HCT116 (cell line): ENCODE data around the gene GPC4. TPM values are rescaled to one million over a fixed set of nuclear protein-coding genes. Genes with fewer than 3 reads are reported as not detected.

Experiments
- ATAC-seq: fragments of 200-7000 bp; cut with Tn5 transposase; 2 replicates; pipeline ENCODE4 v1.9.1; 2020; ENCODE audit warnings: mild to moderate bottlenecking, moderate library complexity
- BruUV-seq: library from RNA; stranded (reverse); fragments of 400-500 nt; replicated peaks from 2 replicates; lab custom pipeline; 2021; lab: Mats Ljungman, UMichigan
- CTCF ChIA-PET: fragments of 300-600 bp; sonication (Branson Sonifier 250); formaldehyde crosslinking; loops from one replicate; lab custom pipeline; 2021; ENCODE audit warnings: antibody characterized with exemption; lab: Charles Lee
- POLR2A ChIA-PET: fragments of 300-600, 350-600 bp; sonication (Branson Sonifier 250); formaldehyde crosslinking; loops from one replicate; lab custom pipeline; 2021; ENCODE audit warnings: antibody characterized with exemption; lab: Charles Lee
- RAD21 ChIA-PET, 2 experiments: fragments of 300-600 bp; sonication (Branson Sonifier 250); formaldehyde crosslinking; loops; one replicate each; lab custom pipeline; 2023; ENCODE audit warnings: low total read pairs in 2 of 2; ENCODE audit not compliant: uncharacterized antibody in 2 of 2, unreplicated experiment in 2 of 2, low non-redundant PET in 1 of 2; lab: Charles Lee
- DNase-seq: peaks from one replicate; pipeline ENCODE4 v3.0.0-alpha.2; 2010; ENCODE audit warnings: low read depth, low spot score
- H2AFZ ChIP-seq: fragments of 200-600 bp; shearing (Covaris generic), sonication (generic); 2 replicates; pipeline ENCODE4 v1.6.1; 2017; ENCODE audit warnings: low read depth, mixed run types, mixed read lengths, antibody characterized with exemption, low read length; ENCODE audit not compliant: poor library complexity, severe bottlenecking
- H3K27ac ChIP-seq: 2 replicates; pipeline ENCODE4 v1.5.1; 2012; ENCODE audit warnings: low read depth, low read length
- H3K27me3 ChIP-seq: fragments of 200-600 bp; sonication (generic); 2 replicates; pipeline ENCODE4 v1.6.1; 2016; ENCODE audit warnings: mixed run types, low read length, mixed read lengths; ENCODE audit not compliant: insufficient read depth
- H3K36me3 ChIP-seq, 2 experiments: fragments of 200-500 bp in 1 of 2; fragments of 200-600 bp in 1 of 2; sonication (Bioruptor generic) in 1 of 2; sonication (generic) in 1 of 2; 2 replicates each; pipeline versions ENCODE4 v1.5.1 to v1.6.1; 2014 to 2016; ENCODE audit warnings: low read length in 2 of 2, inconsistent platforms in 1 of 2, mixed read lengths in 1 of 2, mixed run types in 1 of 2; ENCODE audit not compliant: insufficient read depth in 2 of 2, control insufficient read depth in 1 of 2
- H3K4me1 ChIP-seq, 2 experiments: fragments of 200-600 bp in 1 of 2; sonication (generic) in 1 of 2; 2 replicates each; pipeline versions ENCODE4 v1.5.1 to v1.6.1; 2012 to 2017; ENCODE audit warnings: low read length in 2 of 2, inconsistent platforms in 1 of 2, mild to moderate bottlenecking in 1 of 2, mixed read lengths in 1 of 2, mixed run types in 1 of 2, moderate library complexity in 1 of 2; ENCODE audit not compliant: insufficient read depth in 2 of 2, control insufficient read depth in 1 of 2
- H3K4me2 ChIP-seq: fragments of 200-600 bp; sonication (generic); 2 replicates; pipeline ENCODE4 v1.6.1; 2017; ENCODE audit warnings: mixed run types, low read length, mixed read lengths
- H3K4me3 ChIP-seq, 2 experiments: fragments of 200-600 bp in 1 of 2; sonication (generic) in 1 of 2; replicated peaks in 1 of 2; 2 replicates each; pipeline ENCODE4 v1.5.1; 2011 to 2016; ENCODE audit warnings: low read length in 2 of 2, control low read depth in 1 of 2, low read depth in 1 of 2, mild to moderate bottlenecking in 1 of 2, mixed read lengths in 1 of 2, mixed run types in 1 of 2
- H3K79me2 ChIP-seq: fragments of 200-600 bp; sonication (generic); 2 replicates; pipeline ENCODE4 v1.6.1; 2017; ENCODE audit warnings: mild to moderate bottlenecking, mixed run types, low read length, moderate library complexity, mixed read lengths; ENCODE audit not compliant: insufficient read depth
- H3K9ac ChIP-seq: fragments of 200-600 bp; sonication (generic); 2 replicates; pipeline ENCODE4 v1.6.1; 2016; ENCODE audit warnings: low read length, mixed read lengths
- H3K9me2 ChIP-seq: fragments of 200-600 bp; sonication (generic), shearing (Covaris generic); 2 replicates; pipeline ENCODE4 v1.6.1; 2017; ENCODE audit warnings: mixed run types, mild to moderate bottlenecking, moderate library complexity; ENCODE audit not compliant: insufficient read depth
- H3K9me3 ChIP-seq, 2 experiments: fragments of 200-500 bp in 1 of 2; fragments of 200-600 bp in 1 of 2; sonication (Bioruptor generic) in 1 of 2; sonication (generic) in 1 of 2; 2 replicates each; pipeline ENCODE4 v1.6.1; 2014 to 2017; ENCODE audit warnings: low read length in 2 of 2, mixed read lengths in 2 of 2, inconsistent platforms in 1 of 2, low read depth in 1 of 2, mild to moderate bottlenecking in 1 of 2, mixed run types in 1 of 2, moderate library complexity in 1 of 2; ENCODE audit not compliant: control insufficient read depth in 1 of 2, insufficient read depth in 1 of 2
- H4K20me1 ChIP-seq: fragments of 200-600 bp; sonication (generic), shearing (Covaris generic); 2 replicates; pipeline ENCODE4 v1.6.1; 2017; ENCODE audit warnings: mixed run types, mild to moderate bottlenecking, moderate library complexity; ENCODE audit not compliant: insufficient read depth
- ATF3 ChIP-seq: IDR thresholded peaks from 2 replicates; pipeline ENCODE4 v1.6.1; 2012
- CEBPB ChIP-seq: IDR thresholded peaks from 2 replicates; pipeline ENCODE4 v1.6.1; 2012; ENCODE audit warnings: low read depth
- EGR1 ChIP-seq: IDR thresholded peaks from 2 replicates; pipeline ENCODE4 v1.6.1; 2012; ENCODE audit warnings: low read depth
- ELF1 ChIP-seq: IDR thresholded peaks from 2 replicates; pipeline ENCODE4 v1.6.1; 2012; ENCODE audit warnings: low read depth, borderline replicate concordance
- EZH2 ChIP-seq: fragments of 200-600 bp; sonication (generic); IDR thresholded peaks from 2 replicates; pipeline ENCODE4 v1.6.1; 2017; ENCODE audit warnings: antibody characterized with exemption, mixed run types
- EZH2phosphoT487 ChIP-seq: fragments of 200-600 bp; IDR thresholded peaks from 2 replicates; pipeline ENCODE4 v1.6.1; 2018; ENCODE audit warnings: antibody characterized with exemption, borderline replicate concordance
- FOSL1 ChIP-seq: IDR thresholded peaks from 2 replicates; pipeline ENCODE4 v1.6.1; 2012; ENCODE audit warnings: low read depth
- JUND ChIP-seq: IDR thresholded peaks from 2 replicates; pipeline ENCODE4 v1.6.1; 2012
- POLR2A ChIP-seq: IDR thresholded peaks from 2 replicates; pipeline ENCODE4 v1.7.0; 2011; ENCODE audit warnings: borderline replicate concordance; ENCODE audit not compliant: insufficient read depth, insufficient read length; ENCODE audit errors: extremely low read depth
- POLR2AphosphoS5 ChIP-seq: IDR thresholded peaks from 2 replicates; pipeline ENCODE4 v1.6.1; 2011; ENCODE audit warnings: mild to moderate bottlenecking, low read depth, low read length, moderate library complexity
- REST ChIP-seq: IDR thresholded peaks from 2 replicates; pipeline ENCODE4 v1.6.1; 2012; ENCODE audit warnings: low read depth
- SP1 ChIP-seq: IDR thresholded peaks from 2 replicates; pipeline ENCODE4 v1.6.1; 2012; ENCODE audit warnings: low read depth
- SRF ChIP-seq: IDR thresholded peaks from 2 replicates; pipeline ENCODE4 v1.6.1; 2012; ENCODE audit warnings: low read depth
- TCF7L2 ChIP-seq: IDR thresholded peaks from 2 replicates; pipeline ENCODE4 v1.7.0; 2011; ENCODE audit warnings: borderline replicate concordance, inconsistent platforms; ENCODE audit not compliant: insufficient read depth, insufficient read length; ENCODE audit errors: extremely low read depth
- YY1 ChIP-seq: IDR thresholded peaks from 2 replicates; pipeline ENCODE4 v1.6.1; 2011; ENCODE audit warnings: low read length, low read depth, moderate library complexity, mild to moderate bottlenecking; ENCODE audit not compliant: insufficient replicate concordance; ENCODE audit errors: extremely low read depth
- ZBTB33 ChIP-seq: IDR thresholded peaks from 2 replicates; pipeline ENCODE4 v1.6.1; 2011; ENCODE audit warnings: mild to moderate bottlenecking, low read length, moderate library complexity; ENCODE audit not compliant: insufficient replicate concordance; ENCODE audit errors: extremely low read depth
- ZFX ChIP-seq: fragments of 450-650 bp; IDR thresholded peaks from 2 replicates; pipeline ENCODE4 v1.6.1; 2017
- ZNF274 ChIP-seq: fragments of 200-500 bp; sonication (Bioruptor generic); IDR thresholded peaks from 2 replicates; pipeline ENCODE4 v1.6.1; 2014; ENCODE audit warnings: mild to moderate bottlenecking, low read depth, low read length, inconsistent platforms
- intact Hi-C: fragments of 100-400 bp; cut with micrococcal nuclease; formaldehyde crosslinking; loops from 2 replicates; pipeline ENCODE4 v1.10.0; 2022
- total RNA-seq: library from RNA; stranded (reverse); gene quantifications from one replicate; pipeline ENCODE4 v1.2.1, GENCODE V29; 2021; ENCODE audit not compliant: unreplicated experiment
- TF ChIP-seq, protein P1 (sequence below), 3 experiments: fragments of 200-600 bp in 1 of 3; sonication (generic) in 1 of 3; IDR thresholded peaks in 2 of 3; conservative IDR thresholded peaks in 1 of 3; 2 replicates each; pipeline ENCODE4 v1.5.1; 2012 to 2017; ENCODE audit warnings: low read depth in 2 of 3, low read length in 2 of 3, antibody characterized with exemption in 1 of 3, borderline replicate concordance in 1 of 3, control low read depth in 1 of 3, mild to moderate bottlenecking in 1 of 3, mixed read lengths in 1 of 3, mixed run types in 1 of 3, moderate library complexity in 1 of 3; ENCODE audit not compliant: insufficient read depth in 1 of 3

GPC4 gene
- total RNA-seq, 1 experiment from 2014 or later, result 9.7 TPM

GRCh38 chrX:133307637-133308498 is 107.4 kb downstream of the GPC4 start:
- H3K4me2 ChIP-seq, result no peak overlapping the region
- CTCF ChIA-PET, result no interaction called here
- no TSS peak for BruUV-seq

More at GRCh38 chrX:133307637-133308498, 107.4 kb downstream of the GPC4 start:
- Histone ChIP-seq H3K9me3 (no peaks in the 10 kb centered on the region), H3K27ac (no peak overlapping the region), H3K36me3 (no peaks in the 10 kb centered on the region), H3K27me3 (no peaks in the 10 kb centered on the region), H3K4me3 (no peak overlapping the region), H2AFZ (no peak overlapping the region), H4K20me1 (no peaks in the 10 kb centered on the region), H3K4me1 (no peaks in the 10 kb centered on the region), H3K79me2 (no peaks in the 10 kb centered on the region), H3K9me2 (no peaks in the 10 kb centered on the region), H3K9ac (no peak overlapping the region)
- ChIA-PET POLR2A (no interaction called here), RAD21 (no interaction called here)
- intact Hi-C loops, result no loop called here
- DNase-seq (no peak), ATAC-seq (no peak)
- TF ChIP-seq TCF7L2 (no peak), JUND (no peak), POLR2A (no peak), FOSL1 (no peak), EZH2phosphoT487 (no peak), ZFX (no peak), SRF (no peak), ZBTB33 (no peak), EGR1 (no peak), SP1 (no peak), CEBPB (no peak), POLR2AphosphoS5 (no peak), ATF3 (no peak), YY1 (no peak), REST (no peak), EZH2 (no peak), ELF1 (no peak), ZNF274 (no peak)
- TF ChIP-seq, protein P1, sequence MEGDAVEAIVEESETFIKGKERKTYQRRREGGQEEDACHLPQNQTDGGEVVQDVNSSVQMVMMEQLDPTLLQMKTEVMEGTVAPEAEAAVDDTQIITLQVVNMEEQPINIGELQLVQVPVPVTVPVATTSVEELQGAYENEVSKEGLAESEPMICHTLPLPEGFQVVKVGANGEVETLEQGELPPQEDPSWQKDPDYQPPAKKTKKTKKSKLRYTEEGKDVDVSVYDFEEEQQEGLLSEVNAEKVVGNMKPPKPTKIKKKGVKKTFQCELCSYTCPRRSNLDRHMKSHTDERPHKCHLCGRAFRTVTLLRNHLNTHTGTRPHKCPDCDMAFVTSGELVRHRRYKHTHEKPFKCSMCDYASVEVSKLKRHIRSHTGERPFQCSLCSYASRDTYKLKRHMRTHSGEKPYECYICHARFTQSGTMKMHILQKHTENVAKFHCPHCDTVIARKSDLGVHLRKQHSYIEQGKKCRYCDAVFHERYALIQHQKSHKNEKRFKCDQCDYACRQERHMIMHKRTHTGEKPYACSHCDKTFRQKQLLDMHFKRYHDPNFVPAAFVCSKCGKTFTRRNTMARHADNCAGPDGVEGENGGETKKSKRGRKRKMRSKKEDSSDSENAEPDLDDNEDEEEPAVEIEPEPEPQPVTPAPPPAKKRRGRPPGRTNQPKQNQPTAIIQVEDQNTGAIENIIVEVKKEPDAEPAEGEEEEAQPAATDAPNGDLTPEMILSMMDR (IDR thresholded peaks at IDR 0.05 in 2 of 3, conservative IDR thresholded peaks at IDR 0.05 in 1 of 3; ENCODE audit: borderline replicate concordance in 1 of 3, insufficient read depth in 1 of 3, low read depth in 2 of 3, low read length in 2 of 3), result no peak
